ENCODE data around the gene PXN.

Gene PXN

DNA sequence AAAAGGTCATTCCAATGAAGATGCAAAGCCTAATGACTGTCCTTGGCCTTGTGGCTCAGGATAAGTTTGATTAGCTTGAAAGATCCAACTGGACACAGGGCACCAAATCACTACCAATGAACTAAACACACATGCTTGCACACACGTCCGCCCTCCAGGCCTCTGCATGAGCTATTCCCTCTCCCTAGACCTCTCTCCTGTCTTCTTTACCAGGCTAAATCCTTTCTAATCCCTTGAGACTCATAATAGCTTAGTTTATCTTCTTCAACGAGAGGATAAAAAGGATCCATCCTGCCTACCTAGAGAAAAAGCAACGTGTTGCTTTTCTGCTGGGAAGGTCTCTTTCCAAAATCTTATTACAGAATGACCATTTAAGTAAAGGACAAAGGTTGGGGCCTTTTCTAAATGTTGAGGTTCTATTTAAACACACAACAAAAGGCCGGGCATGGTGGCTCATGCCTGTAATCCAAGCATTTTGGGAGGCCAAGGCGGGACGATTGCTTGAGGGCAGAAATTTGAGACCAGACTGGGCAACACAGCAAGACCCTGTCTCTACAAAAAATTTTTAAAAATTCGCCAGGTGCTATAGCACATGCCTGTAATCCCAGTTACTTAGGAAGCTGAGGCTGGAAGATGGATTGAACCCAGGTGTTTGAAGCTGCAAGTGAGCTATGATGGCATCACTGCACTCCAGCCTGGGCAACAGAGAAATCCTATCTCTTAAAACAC lies 22.4 kb downstream of the PXN start:
- TF ChIP-seq, protein P1, sequence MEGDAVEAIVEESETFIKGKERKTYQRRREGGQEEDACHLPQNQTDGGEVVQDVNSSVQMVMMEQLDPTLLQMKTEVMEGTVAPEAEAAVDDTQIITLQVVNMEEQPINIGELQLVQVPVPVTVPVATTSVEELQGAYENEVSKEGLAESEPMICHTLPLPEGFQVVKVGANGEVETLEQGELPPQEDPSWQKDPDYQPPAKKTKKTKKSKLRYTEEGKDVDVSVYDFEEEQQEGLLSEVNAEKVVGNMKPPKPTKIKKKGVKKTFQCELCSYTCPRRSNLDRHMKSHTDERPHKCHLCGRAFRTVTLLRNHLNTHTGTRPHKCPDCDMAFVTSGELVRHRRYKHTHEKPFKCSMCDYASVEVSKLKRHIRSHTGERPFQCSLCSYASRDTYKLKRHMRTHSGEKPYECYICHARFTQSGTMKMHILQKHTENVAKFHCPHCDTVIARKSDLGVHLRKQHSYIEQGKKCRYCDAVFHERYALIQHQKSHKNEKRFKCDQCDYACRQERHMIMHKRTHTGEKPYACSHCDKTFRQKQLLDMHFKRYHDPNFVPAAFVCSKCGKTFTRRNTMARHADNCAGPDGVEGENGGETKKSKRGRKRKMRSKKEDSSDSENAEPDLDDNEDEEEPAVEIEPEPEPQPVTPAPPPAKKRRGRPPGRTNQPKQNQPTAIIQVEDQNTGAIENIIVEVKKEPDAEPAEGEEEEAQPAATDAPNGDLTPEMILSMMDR (conservative IDR thresholded peaks at IDR 0.05): no peak
- H3K27ac ChIP-seq: no peak overlapping the region

DNA sequence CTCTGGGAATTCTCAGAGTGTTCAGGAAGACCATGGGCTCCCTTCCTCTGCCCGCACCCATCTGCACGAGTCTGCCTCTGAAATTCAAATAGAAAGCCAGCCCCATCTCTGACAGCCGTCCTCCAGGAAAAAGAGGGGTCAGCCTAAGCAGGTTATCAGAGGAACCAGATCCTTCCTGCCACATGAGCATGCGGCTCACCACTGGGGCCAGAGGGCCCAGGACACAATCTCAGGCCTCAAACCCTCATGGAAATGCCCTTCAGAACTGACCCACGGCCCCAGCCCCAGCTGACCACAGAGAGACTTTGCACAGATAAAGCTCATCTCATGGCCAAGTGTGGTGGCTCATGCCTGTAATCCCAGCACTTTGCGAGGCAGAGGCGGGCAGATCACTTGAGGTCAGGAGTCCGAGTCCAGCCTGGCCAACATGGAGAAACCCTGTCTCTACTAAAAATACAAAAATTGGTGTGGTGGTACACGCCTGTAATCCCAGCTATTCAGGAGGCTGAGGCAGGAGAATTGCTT lies 23.2 kb downstream of the PXN start:
- H3K27ac ChIP-seq: no peak overlapping the region
- TF ChIP-seq, protein P1 (conservative IDR thresholded peaks at IDR 0.05): no peak

DNA sequence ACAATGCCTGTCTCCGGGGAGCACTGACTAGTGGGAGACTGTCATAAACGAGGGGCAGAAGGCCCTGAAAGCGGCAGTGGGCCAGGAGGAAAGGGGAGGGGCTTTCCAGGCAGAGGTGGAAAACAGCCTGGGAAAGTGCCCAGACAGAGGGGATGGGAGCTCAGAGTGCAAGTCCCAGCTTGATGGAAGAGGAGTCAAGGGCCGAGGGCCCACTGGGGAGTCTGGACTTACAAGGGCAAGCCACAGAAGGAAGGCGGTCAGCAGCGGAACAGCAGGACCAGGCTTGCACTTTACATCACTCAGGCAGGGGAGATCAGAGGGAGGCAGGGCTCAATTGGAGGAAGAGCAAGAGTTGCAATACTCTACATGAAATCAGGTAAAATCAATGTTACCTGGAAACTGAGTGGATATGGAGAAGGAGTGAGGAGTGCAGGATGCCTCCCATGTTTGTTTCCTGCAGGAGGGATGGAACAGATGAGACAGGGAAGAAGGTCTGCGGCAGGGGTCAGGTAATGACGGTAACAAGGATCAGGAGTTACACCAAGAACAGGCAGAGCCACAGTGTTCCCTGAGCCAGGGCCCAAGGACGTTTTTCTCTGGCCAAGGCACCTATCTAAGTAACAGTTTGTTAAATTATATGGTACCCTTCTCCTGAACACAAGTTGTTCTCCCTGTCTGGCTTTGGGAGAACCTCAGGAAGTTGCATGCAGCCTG lies 23.8 kb downstream of the PXN start:
- TF ChIP-seq, protein P1 (conservative IDR thresholded peaks at IDR 0.05): no peak
- no peak overlapping the region for H3K27ac ChIP-seq

- TF ChIP-seq, protein P1 (conservative IDR thresholded peaks at IDR 0.05): no peak
- H3K27ac ChIP-seq: no peak overlapping the region
Measured at GRCh38 chr12:120240495-120240833, 25.1 kb downstream of the PXN start.

- H3K27ac ChIP-seq: no peak overlapping the region
- TF ChIP-seq, protein P1 (conservative IDR thresholded peaks at IDR 0.05): no peak
Measured at GRCh38 chr12:120239776-120240494, 25.6 kb downstream of the PXN start.

- H3K27ac ChIP-seq: no peak overlapping the region
- TF ChIP-seq, protein P1 (conservative IDR thresholded peaks at IDR 0.05): no peak
Measured at GRCh38 chr12:120238839-120239445, 26.6 kb downstream of the PXN start.

- TF ChIP-seq, protein P1 (conservative IDR thresholded peaks at IDR 0.05): no peak
- H3K27ac ChIP-seq: no peak overlapping the region
Measured at GRCh38 chr12:120238217-120238616, 27.3 kb downstream of the PXN start.
